Tibial artery (tissue), 4 donors: ENCODE data around the gene MSS51.

Source experiments
- DNase-seq, 2 donors: peaks; one replicate each; pipeline ENCODE4 v3.0.0-alpha.2; 2019
- H3K27ac ChIP-seq, 2 donors: fragments of 200-600 bp; sonication (generic) in 1 of 2; 1 replicate in 1 of 2; 2 replicates in 1 of 2; pipeline ENCODE4 v1.5.1; 2018 to 2019; ENCODE audit warnings: mild to moderate bottlenecking in 1 of 2
- H3K27me3 ChIP-seq, 2 donors: fragments of 200-600 bp; sonication (generic) in 1 of 2; one replicate each; pipeline versions ENCODE4 v1.5.1 to v1.6.0; 2016 to 2019
- H3K36me3 ChIP-seq, 3 donors: fragments of 200-600 bp; sonication (generic) in 2 of 3; one replicate each; pipeline ENCODE4 v1.5.1; 2016 to 2019; ENCODE audit warnings: mild to moderate bottlenecking in 2 of 3
- H3K4me1 ChIP-seq, 4 donors: fragments of 200-600 bp; sonication (generic) in 2 of 4; 1 replicate in 3 of 4; 2 replicates in 1 of 4; pipeline ENCODE4 v1.5.1; 2016 to 2019
- H3K4me3 ChIP-seq, 2 donors: fragments of 200-600 bp; sonication (generic) in 1 of 2; 1 replicate in 1 of 2; 2 replicates in 1 of 2; pipeline ENCODE4 v1.5.1; 2018 to 2019; ENCODE audit warnings: mild to moderate bottlenecking in 2 of 2
- H3K9me3 ChIP-seq, 3 donors: fragments of 200-600 bp; sonication (generic) in 1 of 3; one replicate each; pipeline ENCODE4 v1.5.1; 2016 to 2019
- intact Hi-C: fragments of 100-400 bp; cut with DNase I; formaldehyde crosslinking; loops from one replicate; pipeline ENCODE4 v1.15.0; 2023; ENCODE audit warnings: low total_unique reads
- TF ChIP-seq, protein P1 (sequence below), 2 experiments: fragments of 200-600 bp in 1 of 2; fragments of 450-650 bp in 1 of 2; IDR thresholded peaks; one replicate each; pipeline ENCODE4 v1.5.1; 2017 to 2019; ENCODE audit warnings: antibody characterized with exemption in 2 of 2, mild to moderate bottlenecking in 1 of 2, moderate library complexity in 1 of 2

MSS51 gene

GRCh38 chr10:73414230-73414945 is 19.0 kb downstream of the MSS51 start:
- Histone ChIP-seq H3K27me3 (no peaks in the 10 kb centered on the region), H3K9me3 (no peaks in the 10 kb centered on the region), H3K36me3 (no peaks in the 10 kb centered on the region), H3K27ac (peak overlapping the region; percentile 97 to 98), H3K4me1 (peaks cover 0 to 26% (median 16%) of the 10 kb centered on the region in 4 donors), H3K4me3 (peak overlapping the region; percentile 88 to 90)
- TF ChIP-seq, protein P1, sequence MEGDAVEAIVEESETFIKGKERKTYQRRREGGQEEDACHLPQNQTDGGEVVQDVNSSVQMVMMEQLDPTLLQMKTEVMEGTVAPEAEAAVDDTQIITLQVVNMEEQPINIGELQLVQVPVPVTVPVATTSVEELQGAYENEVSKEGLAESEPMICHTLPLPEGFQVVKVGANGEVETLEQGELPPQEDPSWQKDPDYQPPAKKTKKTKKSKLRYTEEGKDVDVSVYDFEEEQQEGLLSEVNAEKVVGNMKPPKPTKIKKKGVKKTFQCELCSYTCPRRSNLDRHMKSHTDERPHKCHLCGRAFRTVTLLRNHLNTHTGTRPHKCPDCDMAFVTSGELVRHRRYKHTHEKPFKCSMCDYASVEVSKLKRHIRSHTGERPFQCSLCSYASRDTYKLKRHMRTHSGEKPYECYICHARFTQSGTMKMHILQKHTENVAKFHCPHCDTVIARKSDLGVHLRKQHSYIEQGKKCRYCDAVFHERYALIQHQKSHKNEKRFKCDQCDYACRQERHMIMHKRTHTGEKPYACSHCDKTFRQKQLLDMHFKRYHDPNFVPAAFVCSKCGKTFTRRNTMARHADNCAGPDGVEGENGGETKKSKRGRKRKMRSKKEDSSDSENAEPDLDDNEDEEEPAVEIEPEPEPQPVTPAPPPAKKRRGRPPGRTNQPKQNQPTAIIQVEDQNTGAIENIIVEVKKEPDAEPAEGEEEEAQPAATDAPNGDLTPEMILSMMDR (IDR thresholded peaks at IDR 0.05) = peak in 1 of 2 experiments; percentile 29
- intact Hi-C loops = loop anchor here (10.0 kb wide), 1 partner anchor 160 kb away; the partner anchor contains the start of gene MRPS16
- DNase-seq = no peak

GRCh38 chr10:73413528-73414229 is 19.7 kb downstream of the MSS51 start, which contains the start of gene ANXA7:
Gene ANXA7, minus strand, starts transcription at chr10:73414058. Its CDS starts 13,202 bp downstream, at chr10:73400856.
- no peaks in the 10 kb centered on the region for H3K36me3 ChIP-seq
- peak; percentile 90 to 96 for DNase-seq
- H3K4me3 ChIP-seq = peak within 1 kb of the TSS; percentile 88 to 90
- no peaks in the 10 kb centered on the region for H3K27me3 ChIP-seq
- H3K9me3 ChIP-seq = no peaks in the 10 kb centered on the region
- intact Hi-C loops = loop anchor here (10.0 kb wide), 1 partner anchor 159 kb away; the partner anchor contains the start of gene MRPS16
- peak within 1 kb of the TSS; percentile 97 to 98 for H3K27ac ChIP-seq
- H3K4me1 ChIP-seq = peaks cover 0 to 34% (median 17%) of the 10 kb centered on the region in 4 donors
- TF ChIP-seq, protein P1 (IDR thresholded peaks at IDR 0.05) = peak in 1 of 2 experiments; percentile 44

- no peak for DNase-seq
- intact Hi-C loops = loop anchor here (10.0 kb wide), 1 partner anchor 158 kb away; the partner anchor contains the start of gene MRPS16
Measured at GRCh38 chr10:73413108-73413527, 20.2 kb downstream of the MSS51 start.

DNA sequence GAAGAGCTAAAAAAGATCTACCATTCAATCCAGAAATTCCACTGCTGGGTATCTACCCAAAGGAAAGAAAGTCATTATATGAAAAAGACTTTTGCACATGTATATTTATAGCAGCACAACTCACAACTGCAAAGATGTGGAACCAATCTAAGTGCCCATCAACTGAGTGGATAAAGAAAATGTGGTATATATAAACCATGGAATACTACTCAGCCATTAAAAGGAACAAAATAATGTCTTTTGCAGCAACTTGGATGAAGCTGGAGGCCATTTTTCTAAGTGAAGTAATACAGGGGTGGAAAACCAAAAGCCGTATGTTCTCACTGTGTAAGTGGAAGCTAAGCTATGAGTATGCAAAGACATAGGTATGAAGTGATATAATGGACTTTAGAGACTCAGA is 22.5 kb downstream of the MSS51 start:
- no peak overlapping the region for H3K4me3 ChIP-seq
- TF ChIP-seq, protein P1 (IDR thresholded peaks at IDR 0.05) = no peak
- no peak for DNase-seq
- no peaks in the 10 kb centered on the region for H3K27me3 ChIP-seq
- H3K36me3 ChIP-seq = peaks cover 0 to 10% (median 0%) of the 10 kb centered on the region in 3 donors
- H3K9me3 ChIP-seq = no peaks in the 10 kb centered on the region
- intact Hi-C loops = loop anchor here (10.0 kb wide), 1 partner anchor 156 kb away; the partner anchor contains the start of gene MRPS16
- H3K27ac ChIP-seq = no peak overlapping the region
- peaks cover 0 to 38% (median 21%) of the 10 kb centered on the region in 4 donors for H3K4me1 ChIP-seq

More at GRCh38 chr10:73413108-73413527, 20.2 kb downstream of the MSS51 start:
- H3K36me3 ChIP-seq = no peaks in the 10 kb centered on the region
- peaks cover 0 to 34% (median 18%) of the 10 kb centered on the region in 4 donors for H3K4me1 ChIP-seq
- TF ChIP-seq, protein P1 (IDR thresholded peaks at IDR 0.05) = no peak
- no peaks in the 10 kb centered on the region for H3K27me3 ChIP-seq
- peak overlapping the region; percentile 88 to 90 for H3K4me3 ChIP-seq
- H3K27ac ChIP-seq = peak overlapping the region; percentile 97 to 98
- H3K9me3 ChIP-seq = no peaks in the 10 kb centered on the region

DNA sequence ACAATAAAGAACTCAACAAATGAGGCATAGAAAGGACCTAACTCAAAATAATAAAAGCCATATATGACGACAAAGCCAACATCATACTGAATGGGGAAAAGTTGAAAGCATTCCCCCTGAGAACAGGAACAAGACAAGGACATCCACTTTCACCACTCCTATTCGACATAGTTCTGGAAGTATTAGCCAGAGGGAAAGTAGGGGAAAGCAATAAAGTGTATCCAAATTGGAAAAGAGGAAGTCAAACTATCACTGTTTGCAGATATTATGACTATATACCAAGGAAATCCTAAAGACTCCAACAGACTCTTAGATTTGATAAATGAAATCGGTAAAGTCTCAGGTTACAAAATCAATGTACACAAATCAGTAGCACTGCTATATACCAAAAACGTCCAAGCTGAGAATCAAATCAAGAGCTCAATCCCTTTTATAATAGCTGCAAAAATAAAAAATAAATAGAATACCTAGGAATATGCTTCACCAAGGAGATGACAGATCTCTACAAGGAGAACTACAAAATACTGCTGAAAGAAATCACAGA is 24.3 kb downstream of the MSS51 start:
- Histone ChIP-seq H3K27ac (no peak overlapping the region), H3K4me3 (no peak overlapping the region), H3K36me3 (peaks cover 0 to 10% (median 0%) of the 10 kb centered on the region in 3 donors), H3K4me1 (peaks cover 0 to 31% (median 15%) of the 10 kb centered on the region in 4 donors), H3K27me3 (no peaks in the 10 kb centered on the region), H3K9me3 (no peaks in the 10 kb centered on the region)
- TF ChIP-seq, protein P1 (IDR thresholded peaks at IDR 0.05) = no peak
- no peak for DNase-seq
- intact Hi-C loops = no loop called here
